Stimulated activated CD4-positive, alpha-beta T cell treated with anti-CD3 and anti-CD28 coated beads, Interleukin-12 subunit alpha, Interleukin-12 subunit beta, amount 100 ng/mL, for 48 hours (primary cell): ENCODE measurements around the gene SNX10.

Source experiments
- DNase-seq, 3 donors: peaks; one replicate each; pipeline ENCODE4 v3.0.0-alpha.2; 2020; ENCODE audit warnings: low read depth in 2 of 3, low spot score in 1 of 3

SNX10 gene

GRCh38 chr7:26295586-26295985 is 3.9 kb downstream of the SNX10 start:
- DNase-seq = no peak

GRCh38 chr7:26298472-26299058 is 6.9 kb downstream of the SNX10 start:
- DNase-seq = no peak

- no peak for DNase-seq
These were observed 13.6 kb downstream of the SNX10 start for GRCh38 chr7:26305090-26305868.

- DNase-seq = no peak
These were observed 14.4 kb downstream of the SNX10 start for GRCh38 chr7:26305869-26306665.

DNA sequence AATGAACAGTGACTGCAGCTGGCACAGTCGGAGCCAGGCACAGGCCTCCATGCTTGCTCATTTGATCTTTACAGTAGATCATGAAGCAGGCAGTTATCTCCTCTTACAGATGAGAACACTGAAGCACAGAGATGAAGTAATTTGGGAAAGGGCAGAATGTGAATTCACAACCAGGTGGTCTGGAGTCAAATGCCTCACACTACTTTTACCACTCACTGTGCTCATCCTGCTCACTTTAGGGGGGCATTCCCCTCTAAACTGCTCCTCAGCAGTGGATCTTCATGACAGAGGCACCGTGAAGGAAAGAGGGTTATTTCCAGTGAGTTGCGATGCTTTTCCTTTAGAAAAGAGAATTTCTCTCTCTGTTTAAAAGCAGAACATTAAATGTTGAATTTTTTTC is 15.1 kb downstream of the SNX10 start:
- DNase-seq = no peak

DNA sequence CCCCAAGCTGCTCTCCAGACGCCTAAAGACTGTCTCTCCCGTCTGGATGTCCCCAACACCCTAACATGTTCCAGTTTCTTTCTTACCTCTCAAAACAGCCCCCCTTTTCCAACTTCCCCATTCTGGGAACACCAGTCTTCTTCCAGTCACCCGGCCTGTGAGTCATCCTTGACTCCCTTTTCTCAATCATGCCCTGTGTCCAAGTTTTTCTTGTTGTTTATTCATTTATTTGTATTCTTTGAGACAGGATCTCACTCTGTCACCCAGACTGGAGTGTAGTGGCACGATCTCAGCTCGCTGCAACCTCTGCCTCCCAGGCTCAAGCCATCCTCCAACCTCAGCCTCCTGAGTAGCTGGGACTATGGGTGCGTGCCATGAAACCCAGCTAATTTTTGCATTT is 15.6 kb downstream of the SNX10 start:
- DNase-seq = no peak

DNA sequence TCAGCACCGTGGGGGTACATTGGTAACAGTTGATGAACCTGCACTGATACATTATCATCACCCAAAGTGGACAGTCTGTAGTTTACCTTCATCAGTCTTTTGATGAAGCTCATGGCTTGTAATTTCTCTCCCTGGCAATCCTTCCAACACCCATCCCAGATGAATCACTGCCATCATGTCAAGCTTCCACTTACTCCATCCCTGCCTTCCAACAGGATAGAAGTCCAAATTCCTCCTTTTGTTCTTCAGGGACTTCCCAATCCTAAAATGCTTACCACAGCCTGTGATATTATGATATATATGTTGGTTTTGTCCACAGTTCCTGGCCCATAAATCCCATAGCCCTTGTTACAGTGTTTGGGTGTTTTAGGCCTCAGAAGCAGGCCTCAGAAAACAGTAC is 16.1 kb downstream of the SNX10 start:
- DNase-seq = no peak

GRCh38 chr7:26308551-26308950 is 16.9 kb downstream of the SNX10 start:
- DNase-seq = no peak

GRCh38 chr7:26309089-26309488 is 17.4 kb downstream of the SNX10 start:
- no peak for DNase-seq

DNA sequence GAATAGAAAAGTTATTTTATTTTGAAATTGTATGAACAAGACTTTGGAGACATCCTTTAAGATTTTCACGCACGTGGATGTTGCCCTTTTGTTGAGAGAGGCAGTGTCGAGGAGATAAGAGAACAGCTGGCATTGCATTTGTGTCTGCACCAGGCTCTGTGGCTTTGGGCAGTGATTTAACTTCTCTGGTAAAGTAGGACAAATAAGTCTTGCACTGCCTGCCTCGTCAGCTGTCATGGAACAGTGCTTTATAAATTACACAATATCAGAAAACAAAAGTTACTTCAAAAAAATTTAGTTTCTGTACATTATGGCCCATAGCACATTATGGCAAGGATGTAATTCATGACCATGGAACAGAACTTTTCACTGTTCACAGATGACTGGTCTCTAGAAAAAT is 20.1 kb downstream of the SNX10 start:
- no peak for DNase-seq

DNA sequence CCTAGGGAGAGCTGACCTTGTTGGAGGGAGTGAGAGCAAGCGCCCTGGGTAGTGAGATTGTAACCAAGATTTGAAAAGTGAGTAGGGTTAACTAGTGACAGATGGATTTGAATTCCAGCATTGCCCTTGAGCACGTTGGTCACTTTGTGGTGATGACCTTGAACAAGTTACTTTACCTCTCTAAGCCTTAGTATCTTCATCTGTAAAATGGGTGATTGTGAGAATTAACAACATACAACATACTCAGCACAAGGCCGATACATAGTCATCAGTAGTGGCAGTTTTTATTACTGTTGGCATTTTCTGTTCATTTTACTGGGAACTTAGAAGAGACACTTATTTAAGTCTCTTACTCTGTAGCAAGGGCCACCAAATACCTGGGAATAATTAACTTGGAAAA is 25.5 kb downstream of the SNX10 start:
- no peak for DNase-seq

- DNase-seq = no peak
These were observed 27.3 kb downstream of the SNX10 start for GRCh38 chr7:26318921-26319320.

DNA sequence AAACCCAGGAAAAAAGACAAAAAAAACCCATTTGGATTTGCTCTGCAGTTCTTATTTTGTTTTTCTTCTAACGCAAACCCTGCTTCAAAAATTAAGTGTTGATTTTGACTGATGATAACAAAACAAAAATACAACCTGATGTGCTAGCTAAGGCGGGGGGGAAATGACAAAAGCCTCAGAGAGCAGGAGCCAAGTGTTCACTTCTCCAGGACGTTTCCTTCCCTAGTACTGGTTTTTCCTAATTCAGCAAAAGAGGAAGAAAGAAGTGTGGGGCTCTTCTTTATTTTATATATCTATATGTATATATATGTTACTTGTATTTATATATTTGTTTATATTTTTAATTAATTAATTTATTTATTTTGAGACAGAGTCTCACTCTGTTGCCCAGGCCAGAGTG is 28.0 kb downstream of the SNX10 start:
- no peak for DNase-seq

- DNase-seq = no peak
These were observed 29.2 kb downstream of the SNX10 start for GRCh38 chr7:26320878-26321277.

DNA sequence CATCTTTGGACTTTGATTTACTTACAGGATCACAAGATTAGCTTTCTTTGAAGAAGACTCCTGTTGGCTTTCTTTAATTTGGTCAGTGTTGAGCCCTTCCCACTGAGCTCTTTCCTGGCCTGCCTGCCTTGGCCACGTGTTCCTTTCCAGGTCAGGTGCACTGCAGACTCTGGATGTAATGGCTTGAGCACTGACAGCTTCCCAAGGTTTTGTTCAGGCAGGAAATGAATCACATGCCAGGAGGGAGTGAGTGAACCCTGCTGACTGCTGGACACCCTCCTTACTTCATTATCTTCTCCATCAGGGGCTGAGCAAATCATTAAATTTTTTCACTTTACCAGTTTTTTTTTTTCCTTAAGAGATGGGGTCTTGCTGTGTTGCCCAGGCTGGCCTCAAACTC is 29.8 kb downstream of the SNX10 start:
- no peak for DNase-seq

DNA sequence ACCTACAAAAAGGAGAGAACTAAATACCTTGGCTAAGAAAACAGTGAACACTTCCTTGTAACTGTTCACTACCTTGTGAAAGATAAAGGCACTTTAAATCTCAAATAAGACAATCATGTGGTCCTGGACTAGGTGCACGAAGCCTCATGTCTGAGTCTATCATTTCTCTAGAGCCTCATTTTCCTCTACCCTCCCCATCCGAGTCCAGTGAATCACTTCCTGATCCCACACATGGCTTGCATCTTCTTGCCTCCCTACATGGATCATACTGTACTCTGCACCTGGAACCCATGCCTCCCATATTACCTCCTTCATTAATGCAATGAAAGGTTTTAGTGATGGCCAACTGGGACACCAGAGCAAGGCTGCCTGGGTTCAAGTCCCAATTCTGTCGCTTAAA is 34.5 kb downstream of the SNX10 start:
- no peak for DNase-seq

DNA sequence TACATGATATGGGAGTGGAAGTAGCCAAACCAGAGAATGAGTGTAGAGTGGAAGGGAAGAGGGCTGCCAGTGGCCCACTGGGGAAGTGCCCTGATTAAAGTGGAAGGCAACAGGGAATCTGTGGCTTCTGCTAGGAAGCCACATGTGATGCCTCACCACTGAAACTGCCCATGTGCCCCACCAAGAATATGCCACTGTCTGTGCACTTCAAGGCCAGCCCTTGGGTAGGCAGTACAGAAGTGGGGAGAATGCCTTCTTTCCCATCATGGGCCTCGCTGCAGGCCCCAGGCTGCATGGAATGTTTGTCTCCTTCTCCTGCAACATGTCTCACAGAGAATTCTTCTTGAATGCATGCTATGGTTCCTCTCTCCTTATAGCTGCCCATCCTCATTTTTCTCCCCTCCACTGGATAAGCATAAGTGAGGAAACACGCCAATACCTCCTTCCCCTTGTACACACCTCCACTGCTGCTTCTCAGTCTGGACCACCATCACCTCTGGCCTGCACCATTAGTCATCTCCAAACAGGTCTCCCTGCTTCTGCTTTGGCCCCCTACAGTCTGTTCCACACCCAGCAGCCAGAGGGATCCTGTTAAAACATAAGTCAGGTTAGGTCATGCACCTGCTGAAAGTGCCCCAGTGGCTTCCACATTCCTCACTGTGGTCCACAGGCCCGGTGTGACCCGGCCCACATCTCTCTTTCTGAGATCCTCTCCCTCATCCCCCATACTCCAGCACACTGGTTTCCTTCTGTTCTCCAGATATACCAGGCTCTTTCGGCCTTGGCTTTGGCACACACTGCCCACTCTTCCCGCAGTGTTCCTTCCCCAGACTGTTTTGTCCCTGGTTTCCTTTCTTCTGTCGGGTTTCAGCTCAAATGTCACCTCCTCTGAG is 37.1 kb downstream of the SNX10 start:
- no peak for DNase-seq

GRCh38 chr7:26329520-26330255 is 38.0 kb downstream of the SNX10 start:
- no peak for DNase-seq

DNA sequence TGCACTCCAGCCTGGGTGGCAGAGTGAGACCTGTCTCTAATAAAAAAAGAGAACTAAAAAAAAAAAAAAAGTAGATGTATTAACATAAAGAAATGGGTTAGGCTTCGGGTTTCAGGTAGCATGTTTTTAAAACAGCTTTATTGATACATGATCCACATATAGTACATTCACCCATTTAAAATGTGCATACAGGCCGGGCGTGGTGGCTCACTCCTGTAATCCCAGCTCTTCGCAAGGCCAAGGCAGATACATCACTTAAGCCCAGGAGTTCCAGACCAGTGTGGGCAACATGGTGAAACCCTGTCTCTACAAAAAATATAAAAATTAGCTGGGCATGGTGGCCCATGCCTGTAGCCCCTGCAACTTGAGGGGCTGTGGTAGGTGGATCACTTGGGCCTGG is 39.5 kb downstream of the SNX10 start:
- DNase-seq = no peak

DNA sequence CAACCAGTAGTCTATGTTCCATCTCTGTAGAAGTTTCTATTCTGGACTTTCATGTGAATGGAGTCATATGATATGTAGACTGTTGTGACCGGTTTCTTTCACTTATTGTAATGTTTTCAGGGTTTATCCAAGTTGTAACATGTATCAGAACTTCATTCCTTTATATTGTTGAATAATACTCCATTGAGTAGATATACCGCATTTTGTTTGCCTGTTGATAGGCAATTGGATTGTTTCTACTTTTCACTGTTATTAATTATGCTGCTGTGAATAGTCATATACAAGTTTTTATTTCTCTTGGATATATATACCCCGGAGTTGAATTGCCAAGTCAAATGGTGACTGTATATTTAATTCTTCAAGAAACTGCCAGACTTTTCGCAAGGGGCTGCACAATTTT is 40.1 kb downstream of the SNX10 start:
- no peak for DNase-seq

DNA sequence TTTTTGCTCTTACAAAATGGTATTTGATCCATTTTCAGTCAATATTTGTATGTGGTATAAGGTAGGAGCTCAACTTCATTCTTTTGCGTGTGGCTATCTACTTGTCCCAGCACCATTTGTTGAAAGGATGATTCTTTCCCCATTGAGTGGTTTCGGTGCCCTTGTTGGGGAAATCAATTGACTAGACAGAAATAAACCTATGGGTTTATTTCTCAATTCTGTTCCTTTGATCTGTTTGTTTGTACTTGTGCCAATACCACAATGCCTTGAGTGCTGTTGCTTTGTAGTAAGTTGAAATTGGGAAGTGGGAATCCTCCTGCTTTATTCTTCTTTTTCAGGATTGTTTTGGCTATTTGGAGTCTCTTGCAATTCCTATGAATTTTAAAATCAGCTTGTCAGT is 41.0 kb downstream of the SNX10 start:
- DNase-seq = no peak
